Upper lobe of right lung (tissue), 1 donor: ENCODE measurements around the gene SEC24C. TPM values are rescaled to one million over a fixed set of nuclear protein-coding genes. Genes with fewer than 3 reads are reported as not detected.
A peak's percentile ranks its signal among the peaks of the same experiment; 100 is the strongest.

Source experiments
- ATAC-seq: fragments of 200-7000 bp; cut with Tn5 transposase; one replicate; pipeline ENCODE4 v1.9.1; 2020; ENCODE audit warnings: mild to moderate bottlenecking, moderate library complexity
- DNase-seq: peaks from one replicate; pipeline ENCODE4 v3.0.0-alpha.2; 2020
- H3K27ac ChIP-seq: fragments of 200-600 bp; one replicate; pipeline ENCODE4 v1.8.0; 2022
- H3K27me3 ChIP-seq: fragments of 200-600 bp; one replicate; pipeline ENCODE4 v1.8.0; 2022; ENCODE audit warnings: mild to moderate bottlenecking
- H3K36me3 ChIP-seq: fragments of 200-600 bp; one replicate; pipeline ENCODE4 v1.8.0; 2022
- H3K4me1 ChIP-seq: fragments of 200-600 bp; one replicate; pipeline ENCODE4 v1.8.0; 2022
- H3K4me3 ChIP-seq: fragments of 200-600 bp; one replicate; pipeline ENCODE4 v1.8.0; 2022; ENCODE audit warnings: mild to moderate bottlenecking
- H3K9me3 ChIP-seq: fragments of 200-600 bp; one replicate; pipeline ENCODE4 v1.8.0; 2022
- CTCF ChIP-seq: fragments of 200-600 bp; IDR thresholded peaks from one replicate; pipeline ENCODE4 v1.8.0; 2022; ENCODE audit warnings: antibody characterized with exemption
- intact Hi-C: fragments of 100-400 bp; cut with DNase I; formaldehyde crosslinking; loops from one replicate; pipeline ENCODE4 v1.11.0; 2022
- total RNA-seq: library from RNA; stranded (reverse); fragmentation: NEBNext Ultra II Directional; extraction: Animal tissue kit (Norgen Biotek cat#: 25700); gene quantifications from one replicate; pipeline ENCODE4 v1.2.1, GENCODE V29; 2021
- donor health status: DM: no; HTN: yes; CAD: no; lungs with severe emphysema.

SEC24C gene
- total RNA-seq, 1 donor from 2014 or later, result 71.0 TPM

GRCh38 chr10:73762915-73763314 is 18.7 kb downstream of the SEC24C start:
- no peaks in the 10 kb centered on the region for H3K27me3 ChIP-seq
- peaks cover 6% of the 10 kb centered on the region for H3K4me1 ChIP-seq
- no peak for TF ChIP-seq CTCF
- ATAC-seq (no peak), DNase-seq (no peak)
- H3K4me3 ChIP-seq, result no peak overlapping the region
- no peak overlapping the region for H3K27ac ChIP-seq
- H3K9me3 ChIP-seq, result no peaks in the 10 kb centered on the region
- H3K36me3 ChIP-seq, result peaks cover 85% of the 10 kb centered on the region
- intact Hi-C loops, result no loop called here

GRCh38 chr10:73763343-73763742 is 19.2 kb downstream of the SEC24C start:
- TF ChIP-seq CTCF, result no peak
- DNase-seq (no peak), ATAC-seq (no peak)
- H3K27ac ChIP-seq, result no peak overlapping the region
- peaks cover 90% of the 10 kb centered on the region for H3K36me3 ChIP-seq
- no peaks in the 10 kb centered on the region for H3K9me3 ChIP-seq
- H3K27me3 ChIP-seq, result no peaks in the 10 kb centered on the region
- H3K4me3 ChIP-seq, result no peak overlapping the region
- intact Hi-C loops, result no loop called here
- H3K4me1 ChIP-seq, result peaks cover 6% of the 10 kb centered on the region

- no peak overlapping the region for H3K4me3 ChIP-seq
- H3K4me1 ChIP-seq, result peaks cover 3% of the 10 kb centered on the region
- TF ChIP-seq CTCF, result no peak
- H3K27ac ChIP-seq, result no peak overlapping the region
- intact Hi-C loops, result no loop called here
- peaks cover 100% of the 10 kb centered on the region for H3K36me3 ChIP-seq
- no peaks in the 10 kb centered on the region for H3K9me3 ChIP-seq
- ATAC-seq (no peak), DNase-seq (no peak)
- no peaks in the 10 kb centered on the region for H3K27me3 ChIP-seq
These were observed 20.9 kb downstream of the SEC24C start for GRCh38 chr10:73765066-73765465.

GRCh38 chr10:73768881-73769280 is 24.7 kb downstream of the SEC24C start:
- ATAC-seq, result no peak

DNA sequence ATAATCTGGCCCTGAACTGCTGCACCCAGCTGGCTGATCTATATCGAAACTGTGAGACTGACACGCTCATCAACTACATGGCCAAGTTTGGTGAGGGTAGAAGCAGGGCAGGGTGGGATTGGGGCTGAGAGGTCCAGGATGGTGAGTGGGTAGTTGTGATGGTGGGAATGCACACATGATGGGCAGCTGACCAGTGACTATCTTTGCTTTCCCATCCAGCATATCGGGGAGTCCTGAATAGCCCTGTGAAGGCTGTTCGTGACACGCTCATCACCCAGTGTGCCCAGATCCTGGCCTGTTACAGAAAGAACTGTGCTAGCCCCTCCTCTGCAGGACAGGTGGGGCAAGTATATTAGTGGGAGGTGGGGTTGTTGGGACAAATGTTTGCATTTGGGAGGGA is 25.2 kb downstream of the SEC24C start:
- H3K9me3 ChIP-seq, result no peaks in the 10 kb centered on the region
- TF ChIP-seq CTCF, result no peak
- peaks cover 78% of the 10 kb centered on the region for H3K36me3 ChIP-seq
- no peak overlapping the region for H3K27ac ChIP-seq
- ATAC-seq (no peak), DNase-seq (no peak)
- no peaks in the 10 kb centered on the region for H3K27me3 ChIP-seq
- H3K4me3 ChIP-seq, result no peak overlapping the region
- peaks cover 16% of the 10 kb centered on the region for H3K4me1 ChIP-seq
- intact Hi-C loops, result no loop called here

More at GRCh38 chr10:73768881-73769280, 24.7 kb downstream of the SEC24C start:
- Histone ChIP-seq H3K4me3 (no peak overlapping the region), H3K4me1 (peaks cover 10% of the 10 kb centered on the region), H3K27me3 (no peaks in the 10 kb centered on the region), H3K36me3 (peaks cover 78% of the 10 kb centered on the region), H3K27ac (no peak overlapping the region), H3K9me3 (no peaks in the 10 kb centered on the region)
- no peak for DNase-seq
- no peak for TF ChIP-seq CTCF
- intact Hi-C loops, result no loop called here

DNA sequence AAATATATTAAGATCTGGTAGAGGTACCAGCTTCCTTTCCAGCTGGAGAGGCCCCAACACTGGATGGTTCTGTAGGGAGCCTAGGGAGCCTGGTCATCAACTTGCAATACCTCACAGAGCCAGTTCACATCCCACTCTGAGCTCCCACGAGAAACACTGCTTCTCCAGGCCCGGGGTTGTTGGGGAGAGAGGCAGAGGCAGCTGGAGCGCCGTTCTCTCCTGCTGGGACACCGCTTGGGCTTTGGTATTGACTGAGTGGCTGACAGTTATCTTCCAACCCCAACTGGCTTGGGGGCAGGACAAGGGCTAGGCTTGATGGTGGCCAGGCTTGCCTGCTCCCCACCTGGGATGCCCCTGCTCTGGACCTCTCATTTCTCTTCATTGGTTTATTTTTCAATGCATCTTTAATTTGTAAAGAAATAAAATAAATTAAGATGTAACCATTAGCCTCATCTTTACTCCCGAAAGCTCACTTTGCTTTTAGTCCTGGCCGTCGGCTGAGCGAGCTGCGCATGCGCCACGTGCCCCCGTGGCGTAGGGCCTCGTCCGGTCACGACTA is 27.6 kb downstream of the SEC24C start:
- peaks cover 30% of the 10 kb centered on the region for H3K4me1 ChIP-seq
- H3K27ac ChIP-seq, result peak overlapping the region; percentile 97
- H3K4me3 ChIP-seq, result peak overlapping the region; percentile 87
- no peak for TF ChIP-seq CTCF
- intact Hi-C loops, result no loop called here
- H3K9me3 ChIP-seq, result no peaks in the 10 kb centered on the region
- ATAC-seq (no peak), DNase-seq (peak; percentile 95)
- H3K27me3 ChIP-seq, result no peaks in the 10 kb centered on the region
- H3K36me3 ChIP-seq, result peaks cover 76% of the 10 kb centered on the region
